OCI-LY7 (cell line): ENCODE data around the gene MYRIP.

Experiments used
- EZH2phosphoT487 ChIP-seq: fragments of 200-600 bp; sonication (generic); IDR thresholded peaks from 2 replicates; pipeline ENCODE4 v1.6.1; 2018; ENCODE audit warnings: low read depth, borderline replicate concordance, mild to moderate bottlenecking, mixed run types, antibody characterized with exemption, low read length, moderate library complexity, mixed read lengths
- TF ChIP-seq, protein P1 (sequence below): fragments of 200-600 bp; sonication (generic); conservative IDR thresholded peaks from 2 replicates; pipeline ENCODE4 v1.5.1; 2014; ENCODE audit warnings: mild to moderate bottlenecking, antibody characterized with exemption, low read length, moderate library complexity, mixed read lengths

- TF ChIP-seq, protein P1, sequence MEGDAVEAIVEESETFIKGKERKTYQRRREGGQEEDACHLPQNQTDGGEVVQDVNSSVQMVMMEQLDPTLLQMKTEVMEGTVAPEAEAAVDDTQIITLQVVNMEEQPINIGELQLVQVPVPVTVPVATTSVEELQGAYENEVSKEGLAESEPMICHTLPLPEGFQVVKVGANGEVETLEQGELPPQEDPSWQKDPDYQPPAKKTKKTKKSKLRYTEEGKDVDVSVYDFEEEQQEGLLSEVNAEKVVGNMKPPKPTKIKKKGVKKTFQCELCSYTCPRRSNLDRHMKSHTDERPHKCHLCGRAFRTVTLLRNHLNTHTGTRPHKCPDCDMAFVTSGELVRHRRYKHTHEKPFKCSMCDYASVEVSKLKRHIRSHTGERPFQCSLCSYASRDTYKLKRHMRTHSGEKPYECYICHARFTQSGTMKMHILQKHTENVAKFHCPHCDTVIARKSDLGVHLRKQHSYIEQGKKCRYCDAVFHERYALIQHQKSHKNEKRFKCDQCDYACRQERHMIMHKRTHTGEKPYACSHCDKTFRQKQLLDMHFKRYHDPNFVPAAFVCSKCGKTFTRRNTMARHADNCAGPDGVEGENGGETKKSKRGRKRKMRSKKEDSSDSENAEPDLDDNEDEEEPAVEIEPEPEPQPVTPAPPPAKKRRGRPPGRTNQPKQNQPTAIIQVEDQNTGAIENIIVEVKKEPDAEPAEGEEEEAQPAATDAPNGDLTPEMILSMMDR = peak; percentile 84
- TF ChIP-seq EZH2phosphoT487 = no peak
These were observed 181.1 kb downstream of the MYRIP start for GRCh38 chr3:39990532-39990931.
